ENCODE data around the gene ZNF91. TPM values are rescaled to one million over a fixed set of nuclear protein-coding genes. Genes with fewer than 3 reads are reported as not detected.

ZNF91 gene
- 10 to 100 TPM; 11.7 to 40.4 (median 26.0) TPM for total RNA-seq

GRCh38 chr19:23395041-23395721 is at the start of gene ZNF91:
Gene ZNF91, minus strand, starts transcription at chr19:23395471. Its CDS starts 117 bp downstream, at chr19:23395354.
- no peaks in the 10 kb centered on the region for H3K27me3 ChIP-seq
- intact Hi-C loops (cut with DNase I): no loop called here
- 0% methylated on average over 8 to 17 of the region's 32 CpGs for WGBS, 2 donors
- TF ChIP-seq CTCF (IDR thresholded peaks at IDR 0.05) (no peak), POLR2A (IDR thresholded peaks at IDR 0.05) (peak in 3 of 4 donors; percentile 26 to 86 (median 73))
- H3K36me3 ChIP-seq: peaks cover 0 to 27% (median 0%) of the 10 kb centered on the region in 3 donors
- DNase-seq: peak; percentile 88
- H3K27ac ChIP-seq: peak within 1 kb of the TSS; percentile 91 to 97 (median 96)
- H3K9me3 ChIP-seq: peaks cover 0 to 11% (median 0%) of the 10 kb centered on the region in 3 donors
- peaks cover 12 to 53% (median 14%) of the 10 kb centered on the region in 3 donors for H3K4me1 ChIP-seq
- H3K4me3 ChIP-seq: peak within 1 kb of the TSS; percentile 66 to 84 (median 77)

- Histone ChIP-seq H3K27me3 (no peaks in the 10 kb centered on the region), H3K36me3 (no peaks in the 10 kb centered on the region), H3K4me1 (no peaks in the 10 kb centered on the region), H3K27ac (no peak overlapping the region), H3K9me3 (peaks cover 0 to 13% (median 0%) of the 10 kb centered on the region in 3 donors), H3K4me3 (no peak overlapping the region)
- DNase-seq: no peak
- WGBS, 2 donors: 68 to 69% methylated on average over 9 of the region's 9 CpGs
- intact Hi-C loops (cut with DNase I): no loop called here
- TF ChIP-seq CTCF (IDR thresholded peaks at IDR 0.05) (peak in 2 of 6 experiments; percentile 15 to 32), POLR2A (IDR thresholded peaks at IDR 0.05) (no peak)
Observed at GRCh38 chr19:23440791-23441190, 45.5 kb upstream of the ZNF91 start.

- Histone ChIP-seq H3K4me1 (no peaks in the 10 kb centered on the region), H3K27me3 (no peaks in the 10 kb centered on the region), H3K4me3 (no peak overlapping the region), H3K36me3 (no peaks in the 10 kb centered on the region), H3K27ac (no peak overlapping the region), H3K9me3 (peaks cover 0 to 19% (median 0%) of the 10 kb centered on the region in 3 donors)
- DNase-seq: no peak
- WGBS, 2 donors: 78 to 82% methylated on average over 9 of the region's 9 CpGs
- TF ChIP-seq CTCF (IDR thresholded peaks at IDR 0.05): peak in 1 of 6 experiments; percentile 8
- TF ChIP-seq POLR2A (IDR thresholded peaks at IDR 0.05): no peak
- intact Hi-C loops (cut with DNase I): no loop called here
Observed at GRCh38 chr19:23440207-23440606, 44.9 kb upstream of the ZNF91 start.

GRCh38 chr19:23439623-23440022 is 44.4 kb upstream of the ZNF91 start:
- H3K4me3 ChIP-seq: no peak overlapping the region
- H3K4me1 ChIP-seq: no peaks in the 10 kb centered on the region
- peaks cover 0 to 19% (median 0%) of the 10 kb centered on the region in 3 donors for H3K9me3 ChIP-seq
- H3K27me3 ChIP-seq: no peaks in the 10 kb centered on the region
- no peak for TF ChIP-seq POLR2A (IDR thresholded peaks at IDR 0.05)
- no peak for TF ChIP-seq CTCF (IDR thresholded peaks at IDR 0.05)
- no peak for DNase-seq
- WGBS, 2 donors: 91% methylated on average over 8 of the region's 8 CpGs
- H3K36me3 ChIP-seq: no peaks in the 10 kb centered on the region
- intact Hi-C loops (cut with DNase I): no loop called here
- no peak overlapping the region for H3K27ac ChIP-seq

- TF ChIP-seq POLR2A (IDR thresholded peaks at IDR 0.05) (no peak), CTCF (IDR thresholded peaks at IDR 0.05) (no peak)
- H3K9me3 ChIP-seq: peaks cover 0 to 19% (median 0%) of the 10 kb centered on the region in 3 donors
- intact Hi-C loops (cut with DNase I): no loop called here
- DNase-seq: no peak
- no peak overlapping the region for H3K27ac ChIP-seq
- no peak overlapping the region for H3K4me3 ChIP-seq
- H3K36me3 ChIP-seq: no peaks in the 10 kb centered on the region
- 60 to 73% methylated on average over 3 of the region's 4 CpGs for WGBS, 2 donors
- no peaks in the 10 kb centered on the region for H3K27me3 ChIP-seq
- H3K4me1 ChIP-seq: no peaks in the 10 kb centered on the region
Observed at GRCh38 chr19:23437901-23438300, 42.6 kb upstream of the ZNF91 start.
